HepG2 (cell line): ENCODE measurements around the gene MTURN. TPM values are rescaled to one million over a fixed set of nuclear protein-coding genes. Genes with fewer than 3 reads are reported as not detected.

ENCODE experiments used
- ATAC-seq: fragments of 200-7000 bp; cut with Tn5 transposase; 3 replicates; pipeline ENCODE4 v1.9.1; 2020; ENCODE audit warnings: mild to moderate bottlenecking, moderate library complexity
- BruUV-seq: library from RNA; stranded (reverse); fragments of 400-500 nt; replicated peaks from 2 replicates; lab custom pipeline; 2021; lab: Mats Ljungman, UMichigan
- CTCF ChIA-PET: fragments of 300-600 bp; formaldehyde crosslinking; extraction: SDS; loops from one replicate; lab custom pipeline; 2021; ENCODE audit warnings: low total read pairs, inconsistent platforms, low intra/inter-chr PET ratio; lab: Yijun Ruan, JAX
- POLR2A ChIA-PET: fragments of 350-600 bp; sonication (Branson Sonifier 250); formaldehyde crosslinking; loops from one replicate; lab custom pipeline; 2020; ENCODE audit warnings: antibody characterized with exemption, inconsistent platforms; lab: Yijun Ruan, JAX
- DNase-seq: peaks from one replicate; pipeline ENCODE4 v3.0.0-alpha.2; 2015; ENCODE audit warnings: low spot score
- FAIRE-seq: peaks from 3 replicates; lab custom pipeline; 2011; peaks lifted over from hg19 to GRCh38; lab: Jason Lieb, UNC
- H2AFZ ChIP-seq: one replicate; pipeline ENCODE4 v1.6.1; 2011; ENCODE audit warnings: low read length, inconsistent platforms
- H3K27ac ChIP-seq: fragments of 300-600 bp; 3 replicates; pipeline ENCODE4 v1.8.0; 2011; ENCODE audit warnings: mixed run types, mild to moderate bottlenecking, mixed read lengths, low read length, inconsistent platforms; ENCODE audit not compliant: insufficient read depth; ENCODE audit errors: extremely low read length
- H3K27me3 ChIP-seq, 2 experiments: fragments of 200-600 bp in 1 of 2; 2 replicates in 1 of 2; 3 replicates in 1 of 2; pipeline versions ENCODE4 v1.6.0 to v1.8.0; 2011; ENCODE audit warnings: low read length in 2 of 2, mild to moderate bottlenecking in 2 of 2, moderate library complexity in 2 of 2, inconsistent platforms in 1 of 2; ENCODE audit not compliant: insufficient read depth in 2 of 2, control insufficient read depth in 1 of 2
- H3K36me3 ChIP-seq, 2 experiments: fragments of 200-600 bp in 1 of 2; replicated peaks in 1 of 2; 2 replicates in 1 of 2; 3 replicates in 1 of 2; pipeline versions ENCODE4 v1.5.1 to v1.8.0; 2011; ENCODE audit warnings: low read length in 2 of 2, inconsistent platforms in 1 of 2; ENCODE audit not compliant: insufficient read depth in 2 of 2, control insufficient read depth in 1 of 2
- H3K4me1 ChIP-seq: 2 replicates; pipeline ENCODE4 v1.5.1; 2012; ENCODE audit warnings: low read length, inconsistent platforms; ENCODE audit not compliant: insufficient read depth
- H3K4me2 ChIP-seq: 2 replicates; pipeline ENCODE4 v1.6.0; 2011; ENCODE audit warnings: low read depth, low read length, inconsistent platforms
- H3K4me3 ChIP-seq, 3 experiments: fragments of 200-600 bp in 1 of 3; sonication (generic), shearing (Covaris generic) in 1 of 3; replicated peaks in 1 of 3; 2 replicates each; pipeline ENCODE4 v1.5.1; 2011 to 2016; ENCODE audit warnings: low read length in 3 of 3, inconsistent platforms in 2 of 3, low read depth in 2 of 3, mild to moderate bottlenecking in 2 of 3, control low read depth in 1 of 3, mixed read lengths in 1 of 3; ENCODE audit not compliant: insufficient read depth in 1 of 3
- H3K79me2 ChIP-seq: one replicate; pipeline ENCODE4 v1.6.1; 2011; ENCODE audit warnings: low read length, inconsistent platforms; ENCODE audit not compliant: insufficient read depth
- H3K9ac ChIP-seq: 2 replicates; pipeline ENCODE4 v1.6.0; 2011; ENCODE audit warnings: mild to moderate bottlenecking, low read depth, low read length, inconsistent platforms; ENCODE audit not compliant: insufficient read depth
- H3K9me3 ChIP-seq: 2 replicates; pipeline ENCODE4 v1.5.1; 2012; ENCODE audit warnings: mild to moderate bottlenecking, low read length
- H4K20me1 ChIP-seq: 2 replicates; pipeline ENCODE4 v1.6.0; 2011; ENCODE audit warnings: inconsistent platforms, mild to moderate bottlenecking, low read length, moderate library complexity; ENCODE audit not compliant: insufficient read depth
- CCAR2 ChIP-seq: fragments of 200-400 bp; formaldehyde crosslinking; optimal IDR thresholded peaks from 2 replicates; pipeline ENCODE3; 2018; ENCODE audit warnings: low read depth, mild to moderate bottlenecking, low read length, moderate library complexity
- FOSL1 ChIP-seq: sonication (generic); formaldehyde crosslinking; IDR thresholded peaks from 2 replicates; pipeline ENCODE4 v1.9.0; 2021; ENCODE audit warnings: missing genetic modification reagents, borderline replicate concordance
- KDM5A ChIP-seq: fragments of 200-600 bp; sonication (generic); IDR thresholded peaks from 2 replicates; pipeline ENCODE4 v1.7.0; 2018; ENCODE audit warnings: antibody characterized with exemption, mild to moderate bottlenecking, low read length, borderline replicate concordance
- MYNN ChIP-seq: sonication (generic); formaldehyde crosslinking; IDR thresholded peaks from 2 replicates; pipeline ENCODE4 v1.4.0; 2020; ENCODE audit warnings: mild to moderate bottlenecking, low read depth, missing genetic modification reagents
- ZFP41 ChIP-seq: sonication (generic); formaldehyde crosslinking; IDR thresholded peaks from 2 replicates; pipeline ENCODE4 v1.4.0; 2020; ENCODE audit warnings: mild to moderate bottlenecking, missing genetic modification reagents, borderline replicate concordance
- ZNF101 ChIP-seq: sonication (generic); formaldehyde crosslinking; IDR thresholded peaks from 2 replicates; pipeline ENCODE4 v1.4.0; 2020; ENCODE audit warnings: mild to moderate bottlenecking, low read depth, missing genetic modification reagents, borderline replicate concordance
- ZNF207 ChIP-seq: fragments of 450-650 bp; IDR thresholded peaks from 2 replicates; pipeline ENCODE4 v1.6.1; 2016; ENCODE audit warnings: antibody characterized with exemption, borderline replicate concordance
- ZNF549 ChIP-seq: sonication (generic); formaldehyde crosslinking; IDR thresholded peaks from 2 replicates; pipeline ENCODE4 v1.5.0; 2020; ENCODE audit warnings: missing genetic modification reagents
- ZNF569 ChIP-seq: sonication (generic); formaldehyde crosslinking; IDR thresholded peaks from 2 replicates; pipeline ENCODE4 v1.5.0; 2020; ENCODE audit warnings: mild to moderate bottlenecking, missing genetic modification reagents, moderate library complexity, borderline replicate concordance
- WGBS: methylation state at CpG from one replicate; pipeline ENCODE4 v1.1.6; 2017; ENCODE audit warnings: low lambda C conversion rate; 5-methylcytosine and 5-hydroxymethylcytosine counted together
- in situ Hi-C: cut with HindIII; loops from 2 replicates; pipeline ENCODE4 v1.10.0; 2017; ENCODE audit warnings: low pct_unique_long_range_greater_than_20kb; ENCODE audit not compliant: extremely low pct_ligation_motif_present
- intact Hi-C: fragments of 100-400 bp; cut with micrococcal nuclease; formaldehyde crosslinking; loops from one replicate; pipeline ENCODE4 v1.10.0; 2022; ENCODE audit not compliant: unreplicated experiment
- polyA plus RNA-seq, 8 experiments: library from polyadenylated mRNA; depleted of rRNA in 3 of 8; stranded (reverse) in 7 of 8; unstranded in 1 of 8; fragments of >200 nt; fragmentation: Illumina TruSeq in 4 of 8; extraction: Trizol in 4 of 8; gene quantifications; 2 replicates each; pipeline versions ENCODE4 v1.2.1 to v1.2.3, GENCODE V29; 2011 to 2016; ENCODE audit warnings: low read depth in 4 of 8, missing spikeins in 1 of 8, mixed read lengths in 1 of 8; ENCODE audit not compliant: insufficient read depth in 1 of 8
- total RNA-seq, 5 experiments: library from RNA; depleted of rRNA; stranded (reverse); fragments of >200 nt; fragmentation: Illumina TruSeq; extraction: Trizol; gene quantifications; 2 replicates each; pipeline ENCODE4 v1.2.3, GENCODE V29; 2016; ENCODE audit warnings: low read depth in 1 of 5
- TF ChIP-seq, protein P1 (sequence below): sonication (generic); formaldehyde crosslinking; IDR thresholded peaks from 2 replicates; pipeline ENCODE4 v1.9.0; 2021; ENCODE audit warnings: missing genetic modification reagents, borderline replicate concordance
- TF ChIP-seq, protein P2 (sequence below): sonication (generic); formaldehyde crosslinking; IDR thresholded peaks from 2 replicates; pipeline ENCODE4 v1.8.1; 2023; ENCODE audit warnings: missing genetic modification reagents, mild to moderate bottlenecking, borderline replicate concordance
- TF ChIP-seq, protein P3 (sequence below): sonication (generic); formaldehyde crosslinking; IDR thresholded peaks from 2 replicates; pipeline ENCODE4 v1.5.1; 2020; ENCODE audit warnings: missing genetic modification reagents, mild to moderate bottlenecking, borderline replicate concordance
- TF ChIP-seq, protein P4 (sequence below): sonication (generic); formaldehyde crosslinking; IDR thresholded peaks from 2 replicates; pipeline ENCODE4 v1.5.0; 2020; ENCODE audit warnings: missing genetic modification reagents

The MTURN gene
- total and polyA plus RNA-seq, 2 of the 13 experiments (the other 11 are each of a cell fraction or from before 2014, with no cell fraction given): 5.7 to 7.2 TPM

DNA sequence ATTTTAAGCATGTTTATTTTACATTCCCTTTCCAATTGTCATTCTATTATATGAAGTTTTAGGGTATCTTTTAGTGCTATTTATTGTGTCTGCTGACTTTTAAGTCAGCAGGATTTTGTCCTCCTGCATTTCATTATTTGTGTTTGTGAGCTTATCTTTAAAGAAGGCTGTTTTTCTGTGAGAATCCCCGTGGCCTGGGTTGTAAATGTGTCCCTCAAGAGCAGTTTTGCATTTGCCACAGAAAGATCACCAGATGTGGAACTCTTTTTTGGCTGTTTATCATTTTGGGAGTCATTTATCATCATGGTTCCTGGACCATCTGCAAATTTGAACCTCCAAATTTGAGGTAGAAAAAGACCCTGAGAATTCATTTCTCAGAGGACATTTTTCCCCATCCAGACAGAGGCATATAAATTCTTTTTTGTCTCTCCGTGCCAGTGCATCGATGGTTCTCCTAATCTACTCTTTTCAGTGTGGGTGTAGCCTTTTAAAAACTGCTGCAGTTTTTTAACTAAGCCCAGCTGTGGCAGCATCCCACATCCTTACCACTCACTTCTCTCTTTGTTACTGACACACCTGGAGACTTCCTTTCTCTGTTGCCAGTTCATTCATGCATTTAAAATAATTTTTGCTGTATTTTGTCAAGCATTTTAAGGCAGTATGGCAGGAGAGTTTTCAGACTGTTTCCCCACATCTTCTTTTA is 20.1 kb upstream of the MTURN start:
- intact Hi-C loops: no loop called here
- BruUV-seq: no TSS peak
- Histone ChIP-seq H3K36me3 (no peaks in the 10 kb centered on the region), H3K4me3 (no peak overlapping the region), H3K79me2 (no peaks in the 10 kb centered on the region), H4K20me1 (no peaks in the 10 kb centered on the region), H3K27me3 (no peaks in the 10 kb centered on the region), H3K4me2 (no peak overlapping the region), H3K9ac (no peak overlapping the region), H2AFZ (no peak overlapping the region), H3K4me1 (no peaks in the 10 kb centered on the region), H3K27ac (no peak overlapping the region), H3K9me3 (peaks cover 9% of the 10 kb centered on the region)
- POLR2A ChIA-PET: no interaction called here
- in situ Hi-C loops: no loop called here
- TF ChIP-seq ZNF549 (no peak), CCAR2 (no peak), ZFP41 (CRISPR knock-in tag) (no peak), MYNN (CRISPR knock-in tag) (no peak), KDM5A (no peak), ZNF207 (no peak), ZNF101 (no peak), FOSL1 (CRISPR knock-in tag) (no peak), ZNF569 (CRISPR knock-in tag) (no peak)
- TF ChIP-seq, protein P1, sequence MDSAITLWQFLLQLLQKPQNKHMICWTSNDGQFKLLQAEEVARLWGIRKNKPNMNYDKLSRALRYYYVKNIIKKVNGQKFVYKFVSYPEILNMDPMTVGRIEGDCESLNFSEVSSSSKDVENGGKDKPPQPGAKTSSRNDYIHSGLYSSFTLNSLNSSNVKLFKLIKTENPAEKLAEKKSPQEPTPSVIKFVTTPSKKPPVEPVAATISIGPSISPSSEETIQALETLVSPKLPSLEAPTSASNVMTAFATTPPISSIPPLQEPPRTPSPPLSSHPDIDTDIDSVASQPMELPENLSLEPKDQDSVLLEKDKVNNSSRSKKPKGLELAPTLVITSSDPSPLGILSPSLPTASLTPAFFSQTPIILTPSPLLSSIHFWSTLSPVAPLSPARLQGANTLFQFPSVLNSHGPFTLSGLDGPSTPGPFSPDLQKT (CRISPR knock-in tag): no peak
- TF ChIP-seq, protein P2, sequence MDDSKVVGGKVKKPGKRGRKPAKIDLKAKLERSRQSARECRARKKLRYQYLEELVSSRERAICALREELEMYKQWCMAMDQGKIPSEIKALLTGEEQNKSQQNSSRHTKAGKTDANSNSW (CRISPR knock-in tag): no peak
- TF ChIP-seq, protein P3, sequence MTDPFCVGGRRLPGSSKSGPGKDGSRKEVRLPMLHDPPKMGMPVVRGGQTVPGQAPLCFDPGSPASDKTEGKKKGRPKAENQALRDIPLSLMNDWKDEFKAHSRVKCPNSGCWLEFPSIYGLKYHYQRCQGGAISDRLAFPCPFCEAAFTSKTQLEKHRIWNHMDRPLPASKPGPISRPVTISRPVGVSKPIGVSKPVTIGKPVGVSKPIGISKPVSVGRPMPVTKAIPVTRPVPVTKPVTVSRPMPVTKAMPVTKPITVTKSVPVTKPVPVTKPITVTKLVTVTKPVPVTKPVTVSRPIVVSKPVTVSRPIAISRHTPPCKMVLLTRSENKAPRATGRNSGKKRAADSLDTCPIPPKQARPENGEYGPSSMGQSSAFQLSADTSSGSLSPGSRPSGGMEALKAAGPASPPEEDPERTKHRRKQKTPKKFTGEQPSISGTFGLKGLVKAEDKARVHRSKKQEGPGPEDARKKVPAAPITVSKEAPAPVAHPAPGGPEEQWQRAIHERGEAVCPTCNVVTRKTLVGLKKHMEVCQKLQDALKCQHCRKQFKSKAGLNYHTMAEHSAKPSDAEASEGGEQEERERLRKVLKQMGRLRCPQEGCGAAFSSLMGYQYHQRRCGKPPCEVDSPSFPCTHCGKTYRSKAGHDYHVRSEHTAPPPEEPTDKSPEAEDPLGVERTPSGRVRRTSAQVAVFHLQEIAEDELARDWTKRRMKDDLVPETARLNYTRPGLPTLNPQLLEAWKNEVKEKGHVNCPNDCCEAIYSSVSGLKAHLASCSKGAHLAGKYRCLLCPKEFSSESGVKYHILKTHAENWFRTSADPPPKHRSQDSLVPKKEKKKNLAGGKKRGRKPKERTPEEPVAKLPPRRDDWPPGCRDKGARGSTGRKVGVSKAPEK (CRISPR knock-in tag): no peak
- TF ChIP-seq, protein P4, sequence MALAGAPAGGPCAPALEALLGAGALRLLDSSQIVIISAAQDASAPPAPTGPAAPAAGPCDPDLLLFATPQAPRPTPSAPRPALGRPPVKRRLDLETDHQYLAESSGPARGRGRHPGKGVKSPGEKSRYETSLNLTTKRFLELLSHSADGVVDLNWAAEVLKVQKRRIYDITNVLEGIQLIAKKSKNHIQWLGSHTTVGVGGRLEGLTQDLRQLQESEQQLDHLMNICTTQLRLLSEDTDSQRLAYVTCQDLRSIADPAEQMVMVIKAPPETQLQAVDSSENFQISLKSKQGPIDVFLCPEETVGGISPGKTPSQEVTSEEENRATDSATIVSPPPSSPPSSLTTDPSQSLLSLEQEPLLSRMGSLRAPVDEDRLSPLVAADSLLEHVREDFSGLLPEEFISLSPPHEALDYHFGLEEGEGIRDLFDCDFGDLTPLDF (CRISPR knock-in tag): no peak
- no peak for FAIRE-seq
- DNase-seq: no peak
- CTCF ChIA-PET: no interaction called here
- WGBS: 68% methylated on average over 3 of the region's 3 CpGs
- ATAC-seq: no peak
